K562 (cell line): ENCODE results near the gene SETD7. TPM values are rescaled to one million over a fixed set of nuclear protein-coding genes. Genes with fewer than 3 reads are reported as not detected.

ENCODE experiments used
- BRD4 ChIP-seq: fragments of 200-600 bp; sonication (generic); IDR thresholded peaks from 2 replicates; pipeline ENCODE4 v1.6.1; 2017; ENCODE audit warnings: inconsistent platforms
- CBX5 ChIP-seq: IDR thresholded peaks from 2 replicates; pipeline ENCODE4 v1.6.1; 2014; ENCODE audit warnings: low read depth, borderline replicate concordance
- ELF1 ChIP-seq: fragments of 200-800 bp; sonication (Bioruptor generic); IDR thresholded peaks from 2 replicates; pipeline ENCODE4 v1.6.1; 2016; ENCODE audit warnings: missing genetic modification characterization, missing compliant biosample characterization
- GABPB1 ChIP-seq: sonication (generic); formaldehyde crosslinking; IDR thresholded peaks from 2 replicates; pipeline ENCODE4 v1.8.0; 2022; ENCODE audit warnings: mild to moderate bottlenecking, missing genetic modification reagents
- GATAD2B ChIP-seq: fragments of 450-650 bp; IDR thresholded peaks from 2 replicates; pipeline ENCODE4 v1.6.1; 2017; ENCODE audit warnings: mild to moderate bottlenecking, borderline replicate concordance
- KAT2B ChIP-seq: IDR thresholded peaks from one replicate; pipeline ENCODE4 v1.6.1; 2012; ENCODE audit warnings: low read depth, mild to moderate bottlenecking, control low read depth, inconsistent platforms, low read length, moderate library complexity
- KLF16 ChIP-seq: IDR thresholded peaks from 2 replicates; pipeline ENCODE4 v1.6.1; 2016; ENCODE audit warnings: antibody characterized with exemption
- PHF20 ChIP-seq: fragments of 450-650 bp; IDR thresholded peaks from 2 replicates; pipeline ENCODE4 v1.6.1; 2018; ENCODE audit not compliant: partially characterized antibody
- POLR2H ChIP-seq: IDR thresholded peaks from 2 replicates; pipeline ENCODE4 v1.6.1; 2016; ENCODE audit warnings: missing genetic modification characterization, low read depth, mild to moderate bottlenecking, control low read depth, missing compliant biosample characterization, moderate library complexity
- POLR3G ChIP-seq: IDR thresholded peaks from 2 replicates; pipeline ENCODE4 v1.6.1; 2011; ENCODE audit not compliant: insufficient read length, insufficient replicate concordance; ENCODE audit errors: extremely low read depth
- TCF3 ChIP-seq: sonication (generic); formaldehyde crosslinking; IDR thresholded peaks from 2 replicates; pipeline ENCODE4 v1.4.0; 2020; ENCODE audit warnings: mild to moderate bottlenecking, missing genetic modification reagents
- TEAD1 ChIP-seq, 2 experiments: fragments of 450-650 bp in 1 of 2; sonication (generic) in 1 of 2; formaldehyde crosslinking; IDR thresholded peaks; 2 replicates each; pipeline versions ENCODE4 v1.4.0 to v1.8.0; 2020 to 2022; ENCODE audit warnings: mild to moderate bottlenecking in 2 of 2, missing genetic modification reagents in 1 of 2
- TRIM24 ChIP-seq, 2 experiments: fragments of 450-650 bp; IDR thresholded peaks; 2 replicates each; pipeline ENCODE4 v1.6.1; 2016
- WHSC1 ChIP-seq: IDR thresholded peaks from one replicate; pipeline ENCODE4 v1.6.1; 2012; ENCODE audit warnings: low read length, control low read depth, inconsistent platforms
- ZBTB17 ChIP-seq: fragments of 450-650 bp; formaldehyde crosslinking; IDR thresholded peaks from 2 replicates; pipeline ENCODE4 v1.4.0; 2020; ENCODE audit warnings: mild to moderate bottlenecking
- ZNF175 ChIP-seq: fragments of 200-800 bp; sonication (Bioruptor generic); IDR thresholded peaks from 2 replicates; pipeline ENCODE4 v1.6.1; 2016; ENCODE audit warnings: low read depth, mild to moderate bottlenecking, missing genetic modification characterization, missing compliant biosample characterization
- ZNF217 ChIP-seq: sonication (generic); formaldehyde crosslinking; IDR thresholded peaks from 2 replicates; pipeline ENCODE4 v1.8.0; 2022; ENCODE audit warnings: mild to moderate bottlenecking, missing genetic modification reagents
- ZNF324 ChIP-seq: fragments of 250-450 bp; sonication (Bioruptor Pico); IDR thresholded peaks from 2 replicates; pipeline ENCODE4 v1.4.0; 2020; ENCODE audit warnings: mild to moderate bottlenecking
- ZNF79 ChIP-seq: fragments of 250-450 bp; sonication (Bioruptor Pico); IDR thresholded peaks from 2 replicates; pipeline ENCODE4 v1.4.0; 2020; ENCODE audit warnings: low read depth, mild to moderate bottlenecking, moderate library complexity
- polyA plus RNA-seq, 8 experiments: library from polyadenylated mRNA; depleted of rRNA in 4 of 8; stranded (reverse) in 5 of 8; unstranded in 3 of 8; fragments of >200 nt; fragmentation: Nextera tagmentation in 2 of 8; fragmentation: Illumina TruSeq in 1 of 8; extraction: Ambion mirVana in 2 of 8; extraction: Trizol in 1 of 8; gene quantifications; 2 replicates each; pipeline versions ENCODE4 v1.2.1 to v1.2.3, GENCODE V29; 2011 to 2014; ENCODE audit warnings: inconsistent platforms in 1 of 8, missing spikeins in 1 of 8
- total RNA-seq, 7 experiments: library from RNA; depleted of rRNA in 6 of 7; stranded (reverse); fragments of >200 nt in 6 of 7; fragmentation: Illumina TruSeq in 2 of 7; extraction: Trizol in 2 of 7; gene quantifications; 2 replicates each; pipeline versions ENCODE4 v1.2.1 to v1.2.3, GENCODE V29; 2011 to 2021; ENCODE audit warnings: low replicate concordance in 1 of 7
- TF ChIP-seq, protein P1 (sequence below): fragments of 450-650 bp; formaldehyde crosslinking; IDR thresholded peaks from 2 replicates; pipeline ENCODE4 v1.4.0; 2020; ENCODE audit warnings: mild to moderate bottlenecking, mixed read lengths
- TF ChIP-seq, protein P2 (sequence below): sonication (generic); formaldehyde crosslinking; IDR thresholded peaks from 2 replicates; pipeline ENCODE4 v1.8.1; 2023; ENCODE audit warnings: mild to moderate bottlenecking, missing genetic modification reagents, moderate library complexity
- TF ChIP-seq, protein P3 (sequence below): fragments of 200-400 bp; formaldehyde crosslinking; IDR thresholded peaks from 2 replicates; pipeline ENCODE4 v1.6.1; 2017; ENCODE audit warnings: mild to moderate bottlenecking, low read depth, low read length, moderate library complexity
- TF ChIP-seq, protein P4 (sequence below): fragments of 250-450 bp; sonication (Bioruptor Pico); IDR thresholded peaks from 2 replicates; pipeline ENCODE4 v1.5.0; 2021

SETD7 gene
- total and polyA plus RNA-seq, 9 of the 15 experiments (the other 6 are each of a cell fraction or from before 2014, with no cell fraction given), result 0.37 to 2.4 (median 1.7) TPM

DNA sequence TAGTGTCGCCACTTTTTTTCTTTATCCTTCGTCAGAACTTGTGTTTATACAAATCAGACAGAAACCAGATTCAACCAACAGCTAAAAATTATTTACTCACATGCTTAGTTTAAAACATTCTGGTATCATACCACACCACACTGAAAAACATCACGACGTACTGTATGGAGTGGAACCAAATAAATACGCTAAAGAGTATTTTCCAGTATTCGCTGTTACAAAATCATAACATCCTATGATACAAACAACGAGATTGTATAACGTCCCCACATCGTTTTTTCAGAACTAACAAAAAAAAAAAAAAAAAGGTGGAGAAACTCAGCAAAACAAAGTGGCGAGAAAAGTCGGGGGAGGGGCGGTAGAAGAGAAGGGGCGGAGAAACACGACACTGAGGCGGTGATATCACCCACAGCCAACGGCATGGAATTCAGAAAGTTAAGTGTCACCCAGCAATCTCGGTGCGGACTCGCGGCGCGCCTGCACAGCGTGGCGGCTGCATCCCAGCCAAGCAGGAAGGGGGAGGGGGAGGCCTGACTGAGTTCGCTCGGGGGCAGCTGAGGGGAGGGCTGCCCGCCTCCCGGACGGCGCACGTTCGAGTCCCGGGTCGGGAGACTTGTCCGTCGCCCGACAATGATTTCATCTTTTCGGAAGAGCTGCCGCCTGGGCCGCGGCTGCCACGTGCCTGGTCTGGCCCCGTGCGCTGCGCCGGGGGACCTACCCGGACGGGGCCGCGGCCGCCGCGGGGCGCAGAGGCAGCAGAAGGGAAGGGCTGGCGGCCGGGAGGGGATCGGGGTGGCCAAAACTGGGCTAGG lies 920 bp downstream of the SETD7 start (continued):
- TF ChIP-seq BRD4, result no peak
- TF ChIP-seq, protein P1, sequence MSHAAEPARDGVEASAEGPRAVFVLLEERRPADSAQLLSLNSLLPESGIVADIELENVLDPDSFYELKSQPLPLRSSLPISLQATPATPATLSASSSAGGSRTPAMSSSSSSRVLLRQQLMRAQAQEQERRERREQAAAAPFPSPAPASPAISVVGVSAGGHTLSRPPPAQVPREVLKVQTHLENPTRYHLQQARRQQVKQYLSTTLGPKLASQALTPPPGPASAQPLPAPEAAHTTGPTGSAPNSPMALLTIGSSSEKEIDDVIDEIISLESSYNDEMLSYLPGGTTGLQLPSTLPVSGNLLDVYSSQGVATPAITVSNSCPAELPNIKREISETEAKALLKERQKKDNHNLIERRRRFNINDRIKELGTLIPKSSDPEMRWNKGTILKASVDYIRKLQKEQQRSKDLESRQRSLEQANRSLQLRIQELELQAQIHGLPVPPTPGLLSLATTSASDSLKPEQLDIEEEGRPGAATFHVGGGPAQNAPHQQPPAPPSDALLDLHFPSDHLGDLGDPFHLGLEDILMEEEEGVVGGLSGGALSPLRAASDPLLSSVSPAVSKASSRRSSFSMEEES (CRISPR knock-in tag), result no peak
- TF ChIP-seq KAT2B, result no peak
- TF ChIP-seq ZNF217 (CRISPR knock-in tag), result no peak
- no peak for TF ChIP-seq ELF1
- 0 out of 4 replicates have a peak, but pooled peaks of 1 of the 2 experiments have one; percentile 18 for TF ChIP-seq TRIM24 (IDR thresholded peaks at IDR 0.05)
- peak; percentile 61 for TF ChIP-seq GABPB1 (CRISPR knock-in tag)
- no peak for TF ChIP-seq WHSC1
- TF ChIP-seq ZNF79 (CRISPR knock-in tag), result no peak
- TF ChIP-seq GATAD2B, result no peak
- no peak for TF ChIP-seq POLR3G
- TF ChIP-seq POLR2H (tag), result no peak
- no peak for TF ChIP-seq CBX5
- TF ChIP-seq, protein P2, sequence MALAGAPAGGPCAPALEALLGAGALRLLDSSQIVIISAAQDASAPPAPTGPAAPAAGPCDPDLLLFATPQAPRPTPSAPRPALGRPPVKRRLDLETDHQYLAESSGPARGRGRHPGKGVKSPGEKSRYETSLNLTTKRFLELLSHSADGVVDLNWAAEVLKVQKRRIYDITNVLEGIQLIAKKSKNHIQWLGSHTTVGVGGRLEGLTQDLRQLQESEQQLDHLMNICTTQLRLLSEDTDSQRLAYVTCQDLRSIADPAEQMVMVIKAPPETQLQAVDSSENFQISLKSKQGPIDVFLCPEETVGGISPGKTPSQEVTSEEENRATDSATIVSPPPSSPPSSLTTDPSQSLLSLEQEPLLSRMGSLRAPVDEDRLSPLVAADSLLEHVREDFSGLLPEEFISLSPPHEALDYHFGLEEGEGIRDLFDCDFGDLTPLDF (CRISPR knock-in tag), result no peak
- TF ChIP-seq ZNF175 (CRISPR knock-in tag), result no peak
- TF ChIP-seq, protein P3, sequence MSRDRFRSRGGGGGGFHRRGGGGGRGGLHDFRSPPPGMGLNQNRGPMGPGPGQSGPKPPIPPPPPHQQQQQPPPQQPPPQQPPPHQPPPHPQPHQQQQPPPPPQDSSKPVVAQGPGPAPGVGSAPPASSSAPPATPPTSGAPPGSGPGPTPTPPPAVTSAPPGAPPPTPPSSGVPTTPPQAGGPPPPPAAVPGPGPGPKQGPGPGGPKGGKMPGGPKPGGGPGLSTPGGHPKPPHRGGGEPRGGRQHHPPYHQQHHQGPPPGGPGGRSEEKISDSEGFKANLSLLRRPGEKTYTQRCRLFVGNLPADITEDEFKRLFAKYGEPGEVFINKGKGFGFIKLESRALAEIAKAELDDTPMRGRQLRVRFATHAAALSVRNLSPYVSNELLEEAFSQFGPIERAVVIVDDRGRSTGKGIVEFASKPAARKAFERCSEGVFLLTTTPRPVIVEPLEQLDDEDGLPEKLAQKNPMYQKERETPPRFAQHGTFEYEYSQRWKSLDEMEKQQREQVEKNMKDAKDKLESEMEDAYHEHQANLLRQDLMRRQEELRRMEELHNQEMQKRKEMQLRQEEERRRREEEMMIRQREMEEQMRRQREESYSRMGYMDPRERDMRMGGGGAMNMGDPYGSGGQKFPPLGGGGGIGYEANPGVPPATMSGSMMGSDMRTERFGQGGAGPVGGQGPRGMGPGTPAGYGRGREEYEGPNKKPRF, result no peak
- TF ChIP-seq PHF20, result no peak
- TF ChIP-seq KLF16, result no peak
- no peak for TF ChIP-seq TCF3 (CRISPR knock-in tag)
- peak in 1 of 2 experiments; percentile 72; a peak in 1 of 4 replicates for TF ChIP-seq TEAD1 (CRISPR knock-in tag; IDR thresholded peaks at IDR 0.05)
- TF ChIP-seq ZBTB17, result no peak
- TF ChIP-seq, protein P4, sequence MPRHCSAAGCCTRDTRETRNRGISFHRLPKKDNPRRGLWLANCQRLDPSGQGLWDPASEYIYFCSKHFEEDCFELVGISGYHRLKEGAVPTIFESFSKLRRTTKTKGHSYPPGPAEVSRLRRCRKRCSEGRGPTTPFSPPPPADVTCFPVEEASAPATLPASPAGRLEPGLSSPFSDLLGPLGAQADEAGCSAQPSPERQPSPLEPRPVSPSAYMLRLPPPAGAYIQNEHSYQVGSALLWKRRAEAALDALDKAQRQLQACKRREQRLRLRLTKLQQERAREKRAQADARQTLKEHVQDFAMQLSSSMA (CRISPR knock-in tag), result no peak
- no peak for TF ChIP-seq ZNF324 (CRISPR knock-in tag)
